Stimulated activated CD8-positive, alpha-beta memory T cell treated with anti-CD3 and anti-CD28 coated beads, Interleukin-15, amount 100 ng/mL, for 4 hours (primary cell): ENCODE data around the gene GRID1.
"Not testable (repeated sequence)": the region's sequence is repeated elsewhere in the genome, so short reads cannot be mapped to it uniquely, and the experiment has no call there.

ENCODE experiments used
- DNase-seq, 2 donors: peaks; one replicate each; pipeline ENCODE4 v3.0.0-alpha.2; 2020; ENCODE audit warnings: low read depth in 2 of 2

Gene GRID1

GRCh38 chr10:85719408-85719807 lies 647.2 kb downstream of the GRID1 start:
- DNase-seq: no peak

GRCh38 chr10:85713885-85714284 lies 652.7 kb downstream of the GRID1 start:
- DNase-seq: no peak

- DNase-seq: no peak
Measured at GRCh38 chr10:85702768-85703167, 663.8 kb downstream of the GRID1 start.

GRCh38 chr10:85699066-85699465 lies 667.5 kb downstream of the GRID1 start:
- not testable (repeated sequence) for DNase-seq

GRCh38 chr10:85696893-85697292 lies 669.7 kb downstream of the GRID1 start:
- DNase-seq: no peak

- DNase-seq: no peak
Measured at GRCh38 chr10:85682621-85683020, 684.0 kb downstream of the GRID1 start.

GRCh38 chr10:85679710-85680109 lies 686.9 kb downstream of the GRID1 start:
- no peak for DNase-seq

- DNase-seq: no peak
Measured at GRCh38 chr10:85679061-85679460, 687.5 kb downstream of the GRID1 start.

- DNase-seq: no peak
Measured at GRCh38 chr10:85674851-85675250, 691.7 kb downstream of the GRID1 start.

GRCh38 chr10:85673270-85673669 lies 693.3 kb downstream of the GRID1 start:
- DNase-seq: no peak

GRCh38 chr10:85671530-85671929 lies 695.1 kb downstream of the GRID1 start:
- DNase-seq: no peak

- no peak for DNase-seq
Measured at GRCh38 chr10:85668522-85668921, 698.1 kb downstream of the GRID1 start.

GRCh38 chr10:85667638-85668233 lies 698.9 kb downstream of the GRID1 start:
- DNase-seq: no peak

- DNase-seq: no peak
Measured at GRCh38 chr10:85666987-85667386, 699.6 kb downstream of the GRID1 start.

GRCh38 chr10:85666102-85666501 lies 700.5 kb downstream of the GRID1 start:
- DNase-seq: no peak

GRCh38 chr10:85665681-85666080 lies 700.9 kb downstream of the GRID1 start:
- DNase-seq: no peak

- no peak for DNase-seq
Measured at GRCh38 chr10:85665078-85665477, 701.5 kb downstream of the GRID1 start.

- DNase-seq: no peak
Measured at GRCh38 chr10:85661123-85661522, 705.5 kb downstream of the GRID1 start.

GRCh38 chr10:85659331-85659730 lies 707.3 kb downstream of the GRID1 start:
- DNase-seq: no peak

- no peak for DNase-seq
Measured at GRCh38 chr10:85658518-85658917, 708.1 kb downstream of the GRID1 start.

GRCh38 chr10:85657476-85658113 lies 709.0 kb downstream of the GRID1 start:
- DNase-seq: no peak

- DNase-seq: no peak
Measured at GRCh38 chr10:85655411-85655810, 711.2 kb downstream of the GRID1 start.

GRCh38 chr10:85651497-85651882 lies 715.1 kb downstream of the GRID1 start:
- no peak for DNase-seq
